Mammary epithelial cell (primary cell): ENCODE results near the gene MTG2.
"Not testable (repeated sequence)": the region's sequence is repeated elsewhere in the genome, so short reads cannot be mapped to it uniquely, and the experiment has no call there.

ENCODE experiments used
- EZH2 ChIP-seq: IDR thresholded peaks from 2 replicates; pipeline ENCODE4 v1.6.1; 2012; ENCODE audit warnings: low read length, inconsistent platforms, borderline replicate concordance
- TF ChIP-seq, protein P1 (sequence below), 2 donors: IDR thresholded peaks in 1 of 2; conservative IDR thresholded peaks in 1 of 2; 2 replicates each; pipeline ENCODE4 v1.5.1; 2011 to 2012; ENCODE audit warnings: inconsistent platforms in 2 of 2, low read length in 2 of 2, mild to moderate bottlenecking in 2 of 2, control low read depth in 1 of 2, low read depth in 1 of 2; ENCODE audit not compliant: insufficient read depth in 1 of 2; ENCODE audit errors: extremely low read depth in 1 of 2

DNA sequence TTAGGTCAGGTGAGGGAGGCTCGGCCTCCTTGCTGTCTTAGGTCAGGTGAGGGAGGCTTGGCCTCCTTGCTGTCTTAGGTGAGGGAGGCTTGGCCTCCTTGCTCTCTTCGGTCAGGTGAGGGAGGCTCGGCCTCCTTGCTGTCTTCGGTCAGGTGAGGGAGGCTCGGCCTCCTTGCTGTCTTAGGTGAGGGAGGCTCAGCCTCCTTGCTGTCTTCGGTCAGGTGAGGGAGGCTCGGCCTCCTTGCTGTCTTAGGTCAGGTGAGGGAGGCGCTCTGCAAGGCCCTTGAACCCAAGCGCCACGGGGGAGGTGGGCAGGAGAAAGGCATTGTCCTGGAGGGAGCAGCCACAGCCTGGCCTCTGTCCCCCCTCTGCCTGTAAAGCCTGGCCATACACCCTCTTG lies 34.4 kb upstream of the MTG2 start:
- TF ChIP-seq, protein P1, sequence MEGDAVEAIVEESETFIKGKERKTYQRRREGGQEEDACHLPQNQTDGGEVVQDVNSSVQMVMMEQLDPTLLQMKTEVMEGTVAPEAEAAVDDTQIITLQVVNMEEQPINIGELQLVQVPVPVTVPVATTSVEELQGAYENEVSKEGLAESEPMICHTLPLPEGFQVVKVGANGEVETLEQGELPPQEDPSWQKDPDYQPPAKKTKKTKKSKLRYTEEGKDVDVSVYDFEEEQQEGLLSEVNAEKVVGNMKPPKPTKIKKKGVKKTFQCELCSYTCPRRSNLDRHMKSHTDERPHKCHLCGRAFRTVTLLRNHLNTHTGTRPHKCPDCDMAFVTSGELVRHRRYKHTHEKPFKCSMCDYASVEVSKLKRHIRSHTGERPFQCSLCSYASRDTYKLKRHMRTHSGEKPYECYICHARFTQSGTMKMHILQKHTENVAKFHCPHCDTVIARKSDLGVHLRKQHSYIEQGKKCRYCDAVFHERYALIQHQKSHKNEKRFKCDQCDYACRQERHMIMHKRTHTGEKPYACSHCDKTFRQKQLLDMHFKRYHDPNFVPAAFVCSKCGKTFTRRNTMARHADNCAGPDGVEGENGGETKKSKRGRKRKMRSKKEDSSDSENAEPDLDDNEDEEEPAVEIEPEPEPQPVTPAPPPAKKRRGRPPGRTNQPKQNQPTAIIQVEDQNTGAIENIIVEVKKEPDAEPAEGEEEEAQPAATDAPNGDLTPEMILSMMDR (conservative IDR thresholded peaks at IDR 0.05 in 1 of 2, IDR thresholded peaks at IDR 0.05 in 1 of 2; ENCODE audit: extremely low read depth in 1 of 2, insufficient read depth in 1 of 2, low read depth in 1 of 2, low read length in 2 of 2) = not testable (repeated sequence)
- not testable (repeated sequence) for TF ChIP-seq EZH2
